HS-5 (cell line): ENCODE results near the gene EHMT1.
"Not testable (repeated sequence)": the region's sequence is repeated elsewhere in the genome, so short reads cannot be mapped to it uniquely, and the experiment has no call there.

ENCODE experiments used
- DNase-seq: peaks from one replicate; pipeline ENCODE4 v3.0.0-alpha.2; 2012; ENCODE audit warnings: low read depth

EHMT1 gene

GRCh38 chr9:137804908-137805630 lies 186.3 kb downstream of the EHMT1 start:
- DNase-seq, result no peak

- no peak for DNase-seq
These were observed 189.2 kb downstream of the EHMT1 start for GRCh38 chr9:137807721-137808703.

GRCh38 chr9:137809040-137809576 lies 190.3 kb downstream of the EHMT1 start:
- DNase-seq, result no peak

- DNase-seq, result not testable (repeated sequence)
These were observed 191.1 kb downstream of the EHMT1 start for GRCh38 chr9:137809726-137810450.

- DNase-seq, result no peak
These were observed 192.6 kb downstream of the EHMT1 start for GRCh38 chr9:137811283-137811870.

GRCh38 chr9:137812356-137813023 lies 193.7 kb downstream of the EHMT1 start:
- no peak for DNase-seq

GRCh38 chr9:137813167-137813566 lies 194.4 kb downstream of the EHMT1 start:
- DNase-seq, result no peak

GRCh38 chr9:137813651-137814415 lies 195.0 kb downstream of the EHMT1 start:
- DNase-seq, result no peak

- no peak for DNase-seq
These were observed 195.6 kb downstream of the EHMT1 start for GRCh38 chr9:137814436-137814835.

- no peak for DNase-seq
These were observed 196.0 kb downstream of the EHMT1 start for GRCh38 chr9:137814841-137815240.

- DNase-seq, result no peak
These were observed 196.8 kb downstream of the EHMT1 start for GRCh38 chr9:137815256-137816255.

- no peak for DNase-seq
These were observed 197.9 kb downstream of the EHMT1 start for GRCh38 chr9:137816531-137817235.

- DNase-seq, result no peak
These were observed 198.7 kb downstream of the EHMT1 start for GRCh38 chr9:137817236-137818200.

- no peak for DNase-seq
These were observed 199.5 kb downstream of the EHMT1 start for GRCh38 chr9:137818286-137818685.

- no peak for DNase-seq
These were observed 201.5 kb downstream of the EHMT1 start for GRCh38 chr9:137820161-137820855.

- DNase-seq, result no peak
These were observed 205.4 kb downstream of the EHMT1 start for GRCh38 chr9:137823986-137824771.
